Thyroid gland (tissue), 4 donors: ENCODE results near the gene ALG12. TPM values are rescaled to one million over a fixed set of nuclear protein-coding genes. Genes with fewer than 3 reads are reported as not detected.

Experiments used
- DNase-seq, 2 donors: peaks; one replicate each; pipeline ENCODE4 v3.0.0-alpha.2; 2019
- H3K27ac ChIP-seq, 3 donors: fragments of 200-600 bp; sonication (generic); 1 replicate in 2 of 3; 2 replicates in 1 of 3; pipeline ENCODE4 v1.5.1; 2016 to 2019; ENCODE audit warnings: mild to moderate bottlenecking in 1 of 3, moderate library complexity in 1 of 3
- H3K27me3 ChIP-seq: fragments of 200-600 bp; sonication (generic); one replicate; pipeline ENCODE4 v1.5.1; 2019
- H3K36me3 ChIP-seq, 2 donors: fragments of 200-600 bp; sonication (generic); one replicate each; pipeline ENCODE4 v1.5.1; 2016 to 2019
- H3K4me1 ChIP-seq, 2 donors: fragments of 200-600 bp; sonication (generic); one replicate each; pipeline ENCODE4 v1.5.1; 2017 to 2019
- H3K4me3 ChIP-seq, 3 donors: fragments of 200-600 bp; sonication (generic); replicated peaks in 1 of 3; 1 replicate in 2 of 3; 2 replicates in 1 of 3; pipeline ENCODE4 v1.5.1; 2016; ENCODE audit warnings: mild to moderate bottlenecking in 1 of 3
- H3K9me3 ChIP-seq: fragments of 200-600 bp; sonication (generic); one replicate; pipeline ENCODE4 v1.5.1; 2017
- POLR2A ChIP-seq, 2 donors: fragments of 450-650 bp; IDR thresholded peaks; one replicate each; pipeline ENCODE4 v1.6.1; 2017; ENCODE audit warnings: antibody characterized with exemption in 2 of 2, mild to moderate bottlenecking in 2 of 2, moderate library complexity in 1 of 2
- WGBS, 2 donors: methylation state at CpG; one replicate each; pipeline ENCODE4 v1.1.5; 2017; 5-methylcytosine and 5-hydroxymethylcytosine counted together
- intact Hi-C: fragments of 100-400 bp; cut with DNase I; formaldehyde crosslinking; loops from one replicate; pipeline ENCODE4 v1.15.1; 2023
- total RNA-seq, 4 donors: library from RNA; depleted of rRNA; stranded (reverse); fragments of >200 nt; gene quantifications; one replicate each; pipeline ENCODE4 v1.2.3, GENCODE V29; 2016
- TF ChIP-seq, protein P1 (sequence below), 6 experiments: fragments of 200-600 bp in 3 of 6; fragments of 450-650 bp in 3 of 6; sonication (generic) in 3 of 6; IDR thresholded peaks; one replicate each; pipeline ENCODE4 v1.5.1; 2016 to 2019; ENCODE audit warnings: antibody characterized with exemption in 6 of 6, mild to moderate bottlenecking in 2 of 6, inconsistent platforms in 1 of 6, moderate library complexity in 1 of 6

The ALG12 gene
- total RNA-seq, 4 donors from 2014 or later, result 25.5 to 60.5 (median 52.2) TPM

DNA sequence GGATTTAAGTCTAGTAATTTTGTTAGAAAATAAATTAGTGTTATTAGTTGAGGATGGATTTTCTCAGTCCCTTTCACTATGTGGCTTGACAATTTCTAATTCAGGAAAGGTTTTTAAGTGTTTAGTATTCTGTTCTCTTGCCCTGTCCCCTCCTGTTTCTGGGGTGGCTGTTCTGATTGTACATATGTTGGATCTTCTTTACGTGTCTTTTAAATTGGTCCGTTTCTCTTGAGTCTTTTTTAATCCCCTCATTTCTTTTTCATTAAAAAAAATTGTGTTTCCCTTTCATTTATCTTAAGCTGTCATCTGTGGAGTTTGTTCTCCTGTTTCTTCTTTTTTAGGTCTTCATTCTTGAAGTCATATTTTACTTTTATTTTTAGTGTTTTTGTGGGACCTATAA is 52.1 kb downstream of the ALG12 start:
- H3K36me3 ChIP-seq, result no peaks in the 10 kb centered on the region
- TF ChIP-seq POLR2A (IDR thresholded peaks at IDR 0.05), result no peak
- TF ChIP-seq, protein P1, sequence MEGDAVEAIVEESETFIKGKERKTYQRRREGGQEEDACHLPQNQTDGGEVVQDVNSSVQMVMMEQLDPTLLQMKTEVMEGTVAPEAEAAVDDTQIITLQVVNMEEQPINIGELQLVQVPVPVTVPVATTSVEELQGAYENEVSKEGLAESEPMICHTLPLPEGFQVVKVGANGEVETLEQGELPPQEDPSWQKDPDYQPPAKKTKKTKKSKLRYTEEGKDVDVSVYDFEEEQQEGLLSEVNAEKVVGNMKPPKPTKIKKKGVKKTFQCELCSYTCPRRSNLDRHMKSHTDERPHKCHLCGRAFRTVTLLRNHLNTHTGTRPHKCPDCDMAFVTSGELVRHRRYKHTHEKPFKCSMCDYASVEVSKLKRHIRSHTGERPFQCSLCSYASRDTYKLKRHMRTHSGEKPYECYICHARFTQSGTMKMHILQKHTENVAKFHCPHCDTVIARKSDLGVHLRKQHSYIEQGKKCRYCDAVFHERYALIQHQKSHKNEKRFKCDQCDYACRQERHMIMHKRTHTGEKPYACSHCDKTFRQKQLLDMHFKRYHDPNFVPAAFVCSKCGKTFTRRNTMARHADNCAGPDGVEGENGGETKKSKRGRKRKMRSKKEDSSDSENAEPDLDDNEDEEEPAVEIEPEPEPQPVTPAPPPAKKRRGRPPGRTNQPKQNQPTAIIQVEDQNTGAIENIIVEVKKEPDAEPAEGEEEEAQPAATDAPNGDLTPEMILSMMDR (IDR thresholded peaks at IDR 0.05), result no peak
- no peak overlapping the region for H3K4me3 ChIP-seq
- H3K4me1 ChIP-seq, result peaks cover 0 to 13% of the 10 kb centered on the region in 2 donors
- DNase-seq, result no peak
- no peak overlapping the region for H3K27ac ChIP-seq
- whole genome bisulfite sequencing, 2 donors, result 41 to 68% methylated on average over 2 of the region's 2 CpGs
- intact Hi-C loops, result no loop called here
- no peaks in the 10 kb centered on the region for H3K9me3 ChIP-seq
- no peaks in the 10 kb centered on the region for H3K27me3 ChIP-seq

DNA sequence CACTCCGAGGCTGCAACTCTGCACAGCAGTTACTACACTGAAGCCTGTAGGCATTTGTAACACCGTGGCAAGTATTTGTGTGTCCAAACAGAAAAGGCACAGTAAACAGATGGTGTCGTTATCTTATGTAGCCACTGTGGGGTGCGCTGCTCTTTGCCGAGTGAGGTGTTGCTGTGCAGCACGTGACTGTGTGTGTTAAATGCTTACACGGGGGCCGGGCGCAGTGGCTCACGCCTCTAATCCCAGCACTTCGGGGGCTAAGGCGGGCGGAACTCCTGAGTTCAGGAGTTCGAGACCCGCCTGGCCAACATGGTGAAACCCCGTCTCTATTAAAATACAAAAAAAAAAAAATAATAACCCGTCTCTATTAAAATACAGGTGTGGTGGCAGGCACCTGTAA is 53.1 kb downstream of the ALG12 start:
- WGBS, 2 donors, result 91 to 96% methylated on average over 15 to 17 of the region's 17 CpGs
- Histone ChIP-seq H3K36me3 (no peaks in the 10 kb centered on the region), H3K27ac (no peak overlapping the region), H3K4me3 (no peak overlapping the region), H3K4me1 (peaks cover 0 to 13% of the 10 kb centered on the region in 2 donors), H3K9me3 (no peaks in the 10 kb centered on the region), H3K27me3 (no peaks in the 10 kb centered on the region)
- DNase-seq, result no peak
- intact Hi-C loops, result no loop called here
- TF ChIP-seq, protein P1 (IDR thresholded peaks at IDR 0.05), result no peak
- no peak for TF ChIP-seq POLR2A (IDR thresholded peaks at IDR 0.05)

DNA sequence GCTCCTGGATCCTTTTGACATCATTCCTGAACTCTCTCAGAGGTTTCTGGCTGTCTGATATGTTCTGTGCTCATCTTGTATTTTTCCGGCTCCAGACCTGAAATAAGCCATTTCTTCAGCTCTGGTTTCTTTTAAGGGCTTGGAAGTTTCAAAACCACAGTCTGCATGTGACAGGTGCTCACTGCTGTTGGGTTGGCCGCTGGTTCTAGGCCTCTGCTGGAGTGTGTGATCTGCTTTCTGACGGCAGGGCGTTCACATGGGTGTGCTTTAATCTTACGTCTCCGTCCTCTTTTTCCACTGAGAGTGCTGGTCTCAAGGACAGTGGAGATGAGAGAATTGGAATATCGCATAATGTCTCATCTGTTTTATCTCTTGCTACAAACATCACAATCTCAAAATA is 54.3 kb downstream of the ALG12 start:
- Histone ChIP-seq H3K4me1 (peaks cover 0 to 13% of the 10 kb centered on the region in 2 donors), H3K27me3 (no peaks in the 10 kb centered on the region), H3K27ac (no peak overlapping the region), H3K36me3 (no peaks in the 10 kb centered on the region), H3K9me3 (no peaks in the 10 kb centered on the region), H3K4me3 (no peak overlapping the region)
- DNase-seq, result no peak
- intact Hi-C loops, result no loop called here
- TF ChIP-seq POLR2A (IDR thresholded peaks at IDR 0.05), result no peak
- TF ChIP-seq, protein P1 (IDR thresholded peaks at IDR 0.05), result no peak
- WGBS, 2 donors, result 82 to 94% methylated on average over 6 to 7 of the region's 7 CpGs

GRCh38 chr22:49862496-49862776 is 55.8 kb downstream of the ALG12 start:
- Histone ChIP-seq H3K27ac (peak overlapping the region in 1 of 3 donors; percentile 46), H3K27me3 (no peaks in the 10 kb centered on the region), H3K36me3 (no peaks in the 10 kb centered on the region), H3K4me3 (no peak overlapping the region), H3K9me3 (no peaks in the 10 kb centered on the region), H3K4me1 (peaks cover 0 to 13% of the 10 kb centered on the region in 2 donors)
- WGBS, 2 donors, result 75 to 76% methylated on average over 5 of the region's 5 CpGs
- DNase-seq, result peak in 1 of 2 donors; percentile 40
- intact Hi-C loops, result no loop called here
- TF ChIP-seq POLR2A (IDR thresholded peaks at IDR 0.05), result no peak

DNA sequence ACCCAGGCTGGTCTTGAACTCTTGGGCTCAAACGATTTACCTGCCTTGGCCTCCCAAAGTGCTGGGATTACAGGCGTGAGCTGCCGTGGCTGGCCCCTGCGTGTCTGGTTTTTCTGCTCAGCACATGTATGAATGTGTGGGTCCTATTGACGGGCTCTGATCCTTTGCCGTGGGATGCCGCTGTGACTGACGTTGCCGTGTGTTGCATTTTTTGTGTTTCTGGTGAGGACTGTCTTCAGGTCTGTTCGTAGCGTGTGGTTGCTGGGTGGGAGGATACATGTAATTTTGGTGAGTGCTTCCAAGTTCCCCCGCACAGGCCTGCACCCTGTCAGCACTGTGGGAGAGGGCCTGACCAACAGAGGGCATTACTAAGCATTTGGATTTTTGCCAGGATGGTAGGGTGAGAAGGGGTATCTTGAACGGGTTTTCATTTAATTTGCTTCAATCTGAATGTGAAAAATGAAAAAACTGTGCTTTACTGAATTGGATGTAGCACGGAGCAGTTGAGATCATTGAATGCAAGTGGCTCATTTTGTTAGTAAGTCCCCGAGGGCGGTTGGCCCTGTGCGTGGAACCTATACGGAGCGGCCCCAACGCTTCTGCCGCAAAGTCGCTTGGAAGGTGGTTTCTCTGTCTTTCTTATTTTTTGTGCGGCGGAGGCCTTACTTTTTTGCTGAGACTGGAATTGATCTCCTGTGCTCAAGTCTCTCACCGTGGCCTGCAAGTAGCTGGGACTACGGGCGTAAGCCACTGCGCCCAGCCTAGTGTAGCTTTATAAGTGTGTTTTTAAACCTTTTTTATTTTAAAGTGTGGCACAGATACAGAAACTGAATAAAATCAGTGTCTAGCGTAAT is 56.4 kb downstream of the ALG12 start:
- no peaks in the 10 kb centered on the region for H3K9me3 ChIP-seq

More for the DNA sequence above, 56.4 kb downstream of the ALG12 start:
- no peaks in the 10 kb centered on the region for H3K27me3 ChIP-seq
- H3K36me3 ChIP-seq, result no peaks in the 10 kb centered on the region
- H3K4me3 ChIP-seq, result no peak overlapping the region
- no peak for TF ChIP-seq POLR2A (IDR thresholded peaks at IDR 0.05)
- TF ChIP-seq, protein P1 (IDR thresholded peaks at IDR 0.05), result no peak
- 86 to 89% methylated on average over 29 of the region's 29 CpGs for WGBS, 2 donors
- intact Hi-C loops, result no loop called here
- peaks cover 3 to 13% of the 10 kb centered on the region in 2 donors for H3K4me1 ChIP-seq
- DNase-seq, result no peak
- peak overlapping the region in 1 of 3 donors; percentile 46 for H3K27ac ChIP-seq
